HG03565 (cell line): ENCODE measurements around the gene KIF6.
"Not testable (repeated sequence)": the region's sequence is repeated elsewhere in the genome, so short reads cannot be mapped to it uniquely, and the experiment has no call there.

Experiments
- ATAC-seq: cut with Tn5 transposase; IDR thresholded peaks from one replicate; pipeline ENCODE4 v1.9.1; 2021; ENCODE audit warnings: mild to moderate bottlenecking, moderate library complexity; ENCODE audit not compliant: unreplicated experiment

Gene KIF6

DNA sequence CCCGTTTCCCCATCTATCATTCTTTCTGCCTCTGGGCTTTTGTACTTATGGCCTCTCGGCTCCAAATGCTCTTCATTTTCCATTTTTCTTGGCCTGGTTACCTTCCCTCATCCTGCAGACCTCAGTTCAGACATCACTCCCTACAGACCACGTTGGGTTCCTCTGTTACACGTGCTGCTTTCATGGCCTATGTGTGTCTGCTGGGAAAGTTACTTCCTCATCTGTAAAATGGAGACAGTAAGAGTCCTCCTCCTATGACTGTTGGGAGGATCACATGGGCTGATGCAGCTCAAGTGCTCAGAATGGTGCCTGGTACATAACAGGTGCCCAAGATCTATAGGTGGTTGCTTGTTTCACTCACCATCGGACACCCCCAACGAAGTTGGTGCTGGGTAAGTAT is 424.5 kb downstream of the KIF6 start:
- ATAC-seq = no peak

DNA sequence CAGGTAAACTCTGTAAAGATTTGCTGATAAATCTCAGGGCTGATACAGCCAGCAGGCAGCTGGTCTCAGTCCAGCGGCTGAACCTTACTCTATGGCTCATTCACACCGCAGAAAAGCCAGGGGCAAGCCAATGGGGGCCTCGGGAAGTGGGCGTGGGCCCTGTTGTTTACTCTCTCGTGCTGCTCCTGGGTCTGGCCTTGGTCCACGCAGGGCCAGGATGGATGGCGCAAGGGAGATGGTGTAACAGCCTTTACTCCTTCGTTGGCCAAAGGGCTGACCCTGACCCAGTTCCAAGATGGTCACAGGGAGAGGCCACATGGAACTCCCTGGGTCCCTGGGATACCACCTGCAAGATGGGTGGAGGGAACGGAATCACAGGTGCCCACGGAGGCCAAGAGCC is 427.1 kb downstream of the KIF6 start:
- no peak for ATAC-seq

DNA sequence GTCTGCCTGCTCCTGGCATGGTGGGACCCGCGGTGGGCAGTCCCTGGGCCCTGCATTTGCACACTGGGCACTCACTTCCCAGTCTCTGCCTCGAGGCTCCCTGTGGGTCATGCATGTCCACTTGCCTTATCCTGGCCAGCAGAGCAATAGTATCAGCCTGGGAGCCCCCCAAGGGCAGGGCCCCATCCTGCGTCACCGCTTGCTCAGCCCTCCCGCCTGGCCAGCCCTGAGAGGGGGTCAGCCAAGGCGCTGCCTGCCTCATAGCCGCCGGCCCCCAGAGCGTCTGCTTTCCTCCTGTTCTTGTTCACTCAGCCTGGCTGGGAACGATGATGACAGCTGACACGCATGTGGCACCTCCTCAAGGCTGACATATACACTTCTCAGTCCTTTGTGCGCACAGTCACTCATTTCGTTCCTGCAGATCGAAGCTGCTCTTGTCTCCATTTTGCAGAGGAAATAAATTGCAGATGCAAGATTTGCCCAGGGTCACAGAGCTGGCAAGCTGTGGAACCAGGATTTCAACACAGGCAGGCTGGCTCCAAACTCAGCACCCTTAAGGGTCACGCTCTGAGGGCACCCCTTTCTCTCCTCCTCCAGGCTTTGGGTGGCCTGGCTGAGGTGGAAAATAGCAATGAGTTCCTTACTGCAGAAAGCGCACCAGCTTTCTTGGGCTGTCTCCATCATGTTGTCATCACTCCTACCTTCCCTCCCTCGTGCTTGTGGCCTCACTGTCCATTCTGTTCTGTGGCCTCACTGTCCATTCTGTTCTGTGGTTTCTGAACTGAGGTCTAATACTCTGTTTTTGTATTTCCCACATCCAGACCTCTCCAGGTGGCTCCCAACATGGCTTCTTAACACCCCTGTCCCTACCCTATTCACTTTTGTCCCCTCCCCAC is 428.2 kb downstream of the KIF6 start:
- ATAC-seq = no peak

DNA sequence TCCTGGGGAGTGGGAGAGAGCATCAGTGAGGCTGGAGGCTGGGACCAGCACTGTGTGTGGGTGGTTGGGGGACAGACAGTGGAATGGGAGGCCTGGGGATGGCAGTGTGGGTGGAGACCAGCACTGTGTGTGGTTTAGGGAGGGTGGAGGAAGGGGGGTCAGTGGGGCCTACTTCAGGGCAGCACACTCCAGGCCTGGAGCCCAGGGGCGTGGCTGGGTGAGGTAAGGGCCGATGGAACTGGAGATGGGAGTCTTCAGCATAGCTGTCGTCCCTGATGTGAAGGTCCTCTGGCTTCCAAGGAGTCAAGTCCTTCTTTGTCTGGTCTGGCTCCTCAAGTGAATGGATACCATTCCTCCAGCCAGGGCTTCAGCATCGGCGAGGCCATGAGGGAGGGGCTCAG is 429.6 kb downstream of the KIF6 start:
- no peak for ATAC-seq

DNA sequence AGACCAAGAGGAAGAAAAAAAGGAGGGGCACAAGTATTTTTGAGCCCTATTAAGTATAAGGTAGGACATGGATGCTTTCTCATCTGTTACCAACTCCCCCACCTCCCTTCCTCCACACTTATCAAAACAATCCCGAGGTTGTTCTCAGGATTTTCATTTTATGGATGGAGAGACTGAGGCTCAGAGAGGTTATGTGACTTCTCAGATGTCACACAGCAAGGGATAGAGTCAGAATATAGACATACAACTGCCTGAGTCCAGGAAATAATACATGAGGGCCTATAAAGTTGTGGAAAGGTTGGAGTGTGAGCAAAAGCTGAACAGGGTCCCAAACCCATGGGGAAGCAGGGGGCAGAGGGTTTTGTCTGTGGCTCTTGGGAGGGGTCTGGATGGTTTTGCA is 430.3 kb downstream of the KIF6 start:
- ATAC-seq = no peak

DNA sequence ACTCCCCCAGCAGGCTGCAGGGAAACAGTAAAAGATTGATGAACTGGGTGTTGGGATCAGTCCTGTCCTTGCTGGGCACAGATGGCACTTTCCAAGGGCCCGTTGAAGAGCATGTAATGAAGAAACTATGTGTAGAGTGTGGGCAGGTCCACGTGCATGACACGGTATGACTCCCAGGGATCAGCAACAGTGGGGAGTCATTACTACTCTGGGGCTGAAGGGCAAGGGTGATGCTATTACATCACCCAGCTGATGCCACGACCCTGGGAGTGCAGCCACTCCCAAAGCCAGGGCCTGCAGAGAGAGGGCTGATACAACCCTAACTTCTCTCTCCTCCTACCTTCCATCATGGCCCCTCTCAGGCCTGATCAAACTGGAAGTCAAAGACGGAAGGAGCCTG is 431.1 kb downstream of the KIF6 start:
- no peak for ATAC-seq

DNA sequence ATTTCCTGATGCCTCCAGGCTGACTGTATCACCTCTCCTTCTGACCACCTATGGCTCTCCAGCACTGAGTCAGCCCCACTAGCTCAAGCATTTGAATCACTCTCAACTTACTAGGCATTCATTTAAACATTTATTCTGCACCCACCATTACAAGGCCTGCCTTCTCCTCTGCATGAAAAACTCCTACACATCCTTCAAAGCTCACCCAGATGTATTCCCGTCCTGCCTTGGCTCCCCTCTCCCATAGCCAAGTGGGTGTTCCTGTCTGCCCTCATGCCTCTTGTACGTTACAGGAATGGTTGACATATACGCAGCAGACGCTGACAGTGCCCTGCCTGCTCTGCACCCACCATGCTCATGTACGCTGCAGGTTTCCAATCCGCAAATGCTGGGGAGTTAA is 432.6 kb downstream of the KIF6 start:
- no peak for ATAC-seq

DNA sequence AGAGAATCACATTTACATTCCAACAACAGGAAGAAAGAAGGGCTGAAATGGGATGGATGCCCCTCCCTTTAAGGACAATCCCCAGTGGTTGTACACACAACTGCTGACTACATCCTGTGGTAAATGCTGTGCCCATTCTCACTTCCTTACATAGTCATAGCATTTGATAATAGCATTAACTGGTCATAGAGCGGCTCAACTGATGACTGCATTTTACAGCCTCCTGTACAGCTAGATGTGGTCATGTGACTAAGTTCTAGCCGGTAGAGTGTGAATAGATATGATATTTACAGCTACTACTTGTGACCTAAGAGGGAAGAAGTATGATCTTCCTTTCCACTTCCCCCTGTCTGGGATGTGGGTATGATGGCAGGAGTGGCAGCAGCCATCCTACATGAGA is 435.7 kb downstream of the KIF6 start:
- no peak for ATAC-seq

DNA sequence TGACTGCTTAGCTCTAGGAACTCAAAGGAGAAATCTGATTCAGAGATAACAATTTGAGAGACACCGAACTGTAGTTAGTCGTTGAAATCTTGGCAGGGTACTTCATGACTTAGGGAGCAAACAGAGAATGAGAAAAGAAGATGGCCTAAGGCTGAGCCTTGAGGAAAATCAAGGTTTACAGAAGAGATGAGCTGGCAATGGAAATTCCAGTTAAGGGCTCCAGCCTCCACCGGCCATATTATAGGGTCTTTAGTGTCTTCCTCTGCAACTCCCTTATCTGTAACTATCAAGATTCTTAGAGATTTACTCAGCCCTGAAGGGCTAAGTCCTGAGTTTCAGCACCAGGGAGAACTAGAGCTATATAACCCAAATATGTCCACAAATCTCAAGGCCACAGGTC is 437.6 kb downstream of the KIF6 start:
- ATAC-seq = no peak

DNA sequence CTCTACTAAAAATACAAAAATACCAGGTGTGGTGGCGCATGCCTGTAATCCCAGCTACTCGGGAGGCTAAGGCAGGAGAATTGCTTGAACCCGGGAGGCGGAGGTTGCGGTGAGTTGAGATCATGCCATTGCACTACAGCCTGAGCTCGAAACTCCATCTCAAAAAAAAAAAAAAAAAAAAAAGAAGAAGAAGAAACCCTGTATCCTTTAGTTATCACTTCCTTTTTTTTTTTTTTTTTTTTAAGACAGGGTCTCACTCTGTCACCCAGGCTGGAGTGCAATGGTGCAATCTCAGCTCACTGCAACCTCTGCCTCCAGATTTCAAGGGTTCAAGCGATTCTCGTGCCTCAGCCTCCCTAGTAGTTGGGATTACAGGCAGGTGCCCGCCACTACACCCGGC is 438.6 kb downstream of the KIF6 start:
- not testable (repeated sequence) for ATAC-seq

DNA sequence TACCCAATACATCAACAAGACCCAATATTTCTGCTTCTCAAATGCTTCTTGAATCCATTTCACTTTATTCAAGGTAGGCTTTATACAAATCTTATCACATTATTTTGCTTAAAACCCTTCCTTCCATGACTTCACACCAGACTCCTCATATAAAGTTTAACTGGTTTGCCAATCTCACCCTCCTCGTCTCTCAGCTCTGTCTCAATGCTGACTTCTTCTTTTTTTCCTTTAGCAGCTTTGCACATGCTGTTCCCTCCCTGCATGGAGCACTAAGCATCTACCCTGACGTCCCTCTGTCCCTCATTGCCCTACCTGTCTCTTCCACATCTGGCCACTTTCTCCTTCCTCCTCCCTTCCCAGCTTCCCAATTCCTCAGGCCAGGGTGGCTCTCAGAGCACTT is 442.4 kb downstream of the KIF6 start:
- no peak for ATAC-seq

DNA sequence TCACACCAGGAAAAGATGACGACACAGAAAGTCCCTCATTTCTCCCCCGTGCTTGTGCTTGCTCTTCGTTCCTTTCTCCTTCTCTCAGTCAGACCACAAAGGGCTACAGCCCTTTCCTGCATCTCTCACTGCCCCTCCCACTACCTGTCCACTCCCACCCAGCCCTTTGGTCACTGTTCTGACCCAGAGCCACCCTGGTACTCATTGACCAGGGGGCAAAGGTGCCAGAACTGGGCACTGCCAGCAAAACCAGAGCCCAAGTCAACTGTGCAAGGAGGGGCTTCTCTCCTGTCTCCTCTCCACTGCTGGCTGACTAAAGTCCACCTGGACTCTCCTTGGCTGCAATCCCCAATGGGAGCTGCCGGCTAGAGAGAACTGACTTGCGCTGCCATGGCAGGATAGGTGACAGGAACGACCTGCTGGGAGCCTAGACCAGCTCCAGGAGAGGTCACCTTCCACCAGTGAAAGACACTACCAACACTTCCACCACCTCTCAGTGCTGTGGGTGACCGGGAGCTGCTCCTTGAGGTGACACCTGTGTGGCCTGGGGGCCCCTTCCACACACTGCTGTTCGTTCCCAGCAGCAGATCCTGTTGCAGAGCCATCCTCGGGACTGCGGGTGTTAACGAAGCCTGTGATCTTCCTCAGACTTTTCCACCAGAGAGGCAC is 443.8 kb downstream of the KIF6 start:
- ATAC-seq = no peak

DNA sequence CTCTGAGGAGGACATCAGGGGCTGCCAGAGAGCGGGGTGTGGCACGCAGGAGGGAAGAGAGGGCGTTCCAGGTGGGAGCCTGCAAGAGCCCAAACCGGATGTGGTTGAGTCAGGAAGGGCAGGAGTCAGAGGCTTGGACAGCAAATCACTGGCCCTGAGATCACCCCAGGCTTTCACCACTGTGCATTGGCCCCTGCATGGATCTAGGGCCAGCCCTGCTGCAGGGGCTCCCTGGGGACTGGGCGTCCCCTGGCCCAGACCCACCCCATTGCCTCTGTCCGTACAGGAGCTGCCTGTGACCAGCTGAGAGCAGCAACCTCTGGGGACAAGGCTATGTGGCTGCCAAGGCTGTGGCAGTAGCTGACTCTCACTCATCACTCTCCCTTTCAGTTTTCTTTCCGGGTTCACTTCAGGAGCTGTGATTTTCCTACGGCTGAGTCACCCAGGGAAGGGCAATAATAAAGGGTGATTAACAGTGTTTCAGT is 444.9 kb downstream of the KIF6 start:
- no peak for ATAC-seq
